ENCODE data around the gene KCNA5. TPM values are rescaled to one million over a fixed set of nuclear protein-coding genes. Genes with fewer than 3 reads are reported as not detected.

KCNA5 gene
- total and polyA plus RNA-seq, 2 of the 13 experiments (the other 11 are each of a cell fraction or from before 2014, with no cell fraction given): not detected

DNA sequence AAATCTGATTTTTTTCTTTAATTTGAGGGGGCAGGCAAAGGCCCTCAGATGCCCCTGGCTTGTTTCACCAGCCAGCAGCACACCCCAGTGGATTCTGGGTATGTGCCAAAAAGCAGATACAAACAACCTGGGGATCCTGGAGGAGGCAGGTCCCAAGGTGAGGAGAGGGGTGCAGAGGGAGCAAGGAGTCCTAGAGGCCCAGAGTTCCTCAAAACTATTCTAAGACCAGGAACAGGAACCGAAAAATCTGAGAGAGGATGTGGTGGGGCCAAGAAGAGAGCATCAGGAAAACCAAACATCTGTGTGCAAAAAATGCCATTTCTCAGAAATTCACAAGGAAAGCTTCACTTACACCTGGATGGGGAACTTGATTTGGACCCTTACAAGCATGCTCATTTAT, 8.2 kb downstream of the KCNA5 start:
- DNase-seq (ENCODE audit: low spot score) (no peak), ATAC-seq (no peak), FAIRE-seq (no peak)
- 0% methylated on average over 1 of the region's 1 CpG for WGBS (ENCODE audit: low lambda C conversion rate)
- no peak overlapping the region for H2AFZ ChIP-seq (ENCODE audit: low read length)
- CTCF ChIA-PET (ENCODE audit: low intra/inter-chr PET ratio, low total read pairs): no interaction called here
- H3K9ac ChIP-seq (ENCODE audit: insufficient read depth, low read depth, low read length): no peak overlapping the region
- H3K9me3 ChIP-seq (ENCODE audit: low read length): no peaks in the 10 kb centered on the region
- POLR2A ChIA-PET: no interaction called here
- H4K20me1 ChIP-seq (ENCODE audit: insufficient read depth, low read length): no peaks in the 10 kb centered on the region
- peaks cover 0 to 17% of the 10 kb centered on the region in 2 experiments; a peak in 2 of 5 replicates for H3K27me3 ChIP-seq (ENCODE audit: control insufficient read depth in 1 of 2, insufficient read depth in 2 of 2, low read length in 2 of 2)
- H3K4me2 ChIP-seq (ENCODE audit: low read depth, low read length): no peak overlapping the region
- TF ChIP-seq NCOA1 (CRISPR knock-in tag; IDR thresholded peaks at IDR 0.05) (no peak), ZNF34 (CRISPR knock-in tag; IDR thresholded peaks at IDR 0.05; ENCODE audit: borderline replicate concordance) (no peak), YEATS2 (CRISPR knock-in tag; IDR thresholded peaks at IDR 0.05; ENCODE audit: borderline replicate concordance) (no peak), ZNF644 (CRISPR knock-in tag; IDR thresholded peaks at IDR 0.05; ENCODE audit: low read depth) (no peak), HOXD1 (CRISPR knock-in tag; IDR thresholded peaks at IDR 0.05) (no peak), BRD4 (CRISPR knock-in tag; IDR thresholded peaks at IDR 0.05) (no peak), ZBTB38 (CRISPR knock-in tag; IDR thresholded peaks at IDR 0.05) (no peak), GTF2F1 (IDR thresholded peaks at IDR 0.05; ENCODE audit: low read length) (no peak), NR1H2 (CRISPR knock-in tag; IDR thresholded peaks at IDR 0.05; ENCODE audit: borderline replicate concordance, low read depth) (no peak), ZNF768 (CRISPR knock-in tag; IDR thresholded peaks at IDR 0.05) (no peak), ETV5 (CRISPR knock-in tag; IDR thresholded peaks at IDR 0.05; ENCODE audit: borderline replicate concordance) (no peak), WIZ (CRISPR knock-in tag; IDR thresholded peaks at IDR 0.05) (no peak), SPEN (CRISPR knock-in tag; IDR thresholded peaks at IDR 0.05; ENCODE audit: low read depth) (no peak), ZNF816 (CRISPR knock-in tag; IDR thresholded peaks at IDR 0.05; ENCODE audit: borderline replicate concordance) (no peak), CENPT (CRISPR knock-in tag; IDR thresholded peaks at IDR 0.05; ENCODE audit: low read depth) (no peak)
- TF ChIP-seq, protein P1, sequence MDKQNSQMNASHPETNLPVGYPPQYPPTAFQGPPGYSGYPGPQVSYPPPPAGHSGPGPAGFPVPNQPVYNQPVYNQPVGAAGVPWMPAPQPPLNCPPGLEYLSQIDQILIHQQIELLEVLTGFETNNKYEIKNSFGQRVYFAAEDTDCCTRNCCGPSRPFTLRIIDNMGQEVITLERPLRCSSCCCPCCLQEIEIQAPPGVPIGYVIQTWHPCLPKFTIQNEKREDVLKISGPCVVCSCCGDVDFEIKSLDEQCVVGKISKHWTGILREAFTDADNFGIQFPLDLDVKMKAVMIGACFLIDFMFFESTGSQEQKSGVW (CRISPR knock-in tag; IDR thresholded peaks at IDR 0.05; ENCODE audit: borderline replicate concordance): no peak
- TF ChIP-seq, protein P2, sequence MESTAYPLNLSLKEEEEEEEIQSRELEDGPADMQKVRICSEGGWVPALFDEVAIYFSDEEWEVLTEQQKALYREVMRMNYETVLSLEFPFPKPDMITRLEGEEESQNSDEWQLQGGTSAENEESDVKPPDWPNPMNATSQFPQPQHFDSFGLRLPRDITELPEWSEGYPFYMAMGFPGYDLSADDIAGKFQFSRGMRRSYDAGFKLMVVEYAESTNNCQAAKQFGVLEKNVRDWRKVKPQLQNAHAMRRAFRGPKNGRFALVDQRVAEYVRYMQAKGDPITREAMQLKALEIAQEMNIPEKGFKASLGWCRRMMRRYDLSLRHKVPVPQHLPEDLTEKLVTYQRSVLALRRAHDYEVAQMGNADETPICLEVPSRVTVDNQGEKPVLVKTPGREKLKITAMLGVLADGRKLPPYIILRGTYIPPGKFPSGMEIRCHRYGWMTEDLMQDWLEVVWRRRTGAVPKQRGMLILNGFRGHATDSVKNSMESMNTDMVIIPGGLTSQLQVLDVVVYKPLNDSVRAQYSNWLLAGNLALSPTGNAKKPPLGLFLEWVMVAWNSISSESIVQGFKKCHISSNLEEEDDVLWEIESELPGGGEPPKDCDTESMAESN (CRISPR knock-in tag; conservative IDR thresholded peaks at IDR 0.05): no peak
- in situ Hi-C loops (cut with HindIII; ENCODE audit: extremely low pct_ligation_motif_present, low pct_unique_long_range_greater_than_20kb): no loop called here
- no peaks in the 10 kb centered on the region for H3K36me3 ChIP-seq (replicated peaks in 1 of 2; ENCODE audit: control insufficient read depth in 1 of 2, insufficient read depth in 2 of 2, low read length in 2 of 2)
- H3K27ac ChIP-seq (ENCODE audit: extremely low read length, insufficient read depth, low read length): no peak overlapping the region
- peaks cover 13% of the 10 kb centered on the region for H3K4me1 ChIP-seq (ENCODE audit: insufficient read depth, low read length)
- H3K4me3 ChIP-seq (replicated peaks in 1 of 3; ENCODE audit: insufficient read depth in 1 of 3, low read depth in 2 of 3, low read length in 3 of 3): no peak overlapping the region
- intact Hi-C loops (cut with micrococcal nuclease; ENCODE audit: unreplicated experiment): no loop called here
- BruUV-seq (replicated peaks): no TSS peak
- no peaks in the 10 kb centered on the region for H3K79me2 ChIP-seq (ENCODE audit: insufficient read depth, low read length)

Measured in HepG2 (cell line).